PC-9 (cell line): Measurements from ENCODE around the gene CACNA1D. TPM values are rescaled to one million over a fixed set of nuclear protein-coding genes. Genes with fewer than 3 reads are reported as not detected.
"Not testable (repeated sequence)": the region's sequence is repeated elsewhere in the genome, so short reads cannot be mapped to it uniquely, and the experiment has no call there.

Source experiments
- BruUV-seq: library from RNA; stranded (reverse); fragments of 400-500 nt; replicated peaks from 2 replicates; lab custom pipeline; 2021; lab: Mats Ljungman, UMichigan
- CTCF ChIA-PET: fragments of 300-600 bp; sonication (Branson Sonifier 250); formaldehyde crosslinking; loops from one replicate; lab custom pipeline; 2022; ENCODE audit warnings: antibody characterized with exemption; lab: Charles Lee
- POLR2A ChIA-PET: fragments of 300-600 bp; sonication (Branson Sonifier 250); formaldehyde crosslinking; loops from one replicate; lab custom pipeline; 2022; ENCODE audit warnings: antibody characterized with exemption; ENCODE audit not compliant: unreplicated experiment; lab: Charles Lee
- DNase-seq, 2 experiments: peaks; one replicate each; pipeline versions ENCODE4 v3.0.0 to v3.0.0-alpha.2; 2015 to 2022; ENCODE audit warnings: mixed read lengths in 1 of 2
- H2AFZ ChIP-seq: fragments of 200-600 bp; sonication (generic); 2 replicates; pipeline ENCODE4 v1.8.1; 2017; ENCODE audit warnings: antibody characterized with exemption
- H3F3A ChIP-seq: fragments of 200-600 bp; sonication (generic); 2 replicates; pipeline ENCODE4 v1.8.1; 2017; ENCODE audit warnings: antibody characterized with exemption, mild to moderate bottlenecking, low read depth; ENCODE audit not compliant: insufficient read depth
- H3K27ac ChIP-seq: fragments of 200-600 bp; sonication (generic); 2 replicates; pipeline ENCODE4 v1.6.1; 2016; ENCODE audit warnings: mixed run types
- H3K27me3 ChIP-seq: fragments of 200-600 bp; sonication (generic); 2 replicates; pipeline ENCODE4 v1.6.1; 2016; ENCODE audit warnings: low read depth, mixed run types; ENCODE audit not compliant: insufficient read depth
- H3K36me3 ChIP-seq: fragments of 200-600 bp; sonication (generic); 2 replicates; pipeline ENCODE4 v1.6.1; 2016; ENCODE audit warnings: low read depth, mixed run types
- H3K4me1 ChIP-seq: fragments of 200-600 bp; sonication (generic); replicated peaks from 2 replicates; pipeline ENCODE4 v1.6.1; 2016; ENCODE audit warnings: mixed run types; ENCODE audit not compliant: insufficient read depth
- H3K4me2 ChIP-seq: fragments of 200-600 bp; sonication (generic); 2 replicates; pipeline ENCODE4 v1.6.1; 2017; ENCODE audit warnings: mixed run types
- H3K4me3 ChIP-seq: fragments of 200-600 bp; sonication (generic); 2 replicates; pipeline ENCODE4 v1.6.1; 2016; ENCODE audit warnings: mixed run types
- H3K79me2 ChIP-seq: fragments of 200-600 bp; sonication (generic); 2 replicates; pipeline ENCODE4 v1.6.1; 2017; ENCODE audit warnings: low read depth, mixed run types
- H3K9me2 ChIP-seq: fragments of 200-600 bp; sonication (generic); 2 replicates; pipeline ENCODE4 v1.8.1; 2017; ENCODE audit warnings: mild to moderate bottlenecking; ENCODE audit not compliant: insufficient read depth
- H3K9me3 ChIP-seq: fragments of 200-600 bp; sonication (generic); 2 replicates; pipeline ENCODE4 v1.8.1; 2016; ENCODE audit warnings: low read depth; ENCODE audit not compliant: insufficient read depth
- H4K20me1 ChIP-seq: fragments of 200-600 bp; sonication (generic); 2 replicates; pipeline ENCODE4 v1.8.1; 2017; ENCODE audit not compliant: insufficient read depth
- EZH2 ChIP-seq: fragments of 200-600 bp; sonication (generic); IDR thresholded peaks from 2 replicates; pipeline ENCODE4 v1.8.0; 2017; ENCODE audit warnings: antibody characterized with exemption, low read depth
- intact Hi-C: fragments of 100-400 bp; cut with micrococcal nuclease; formaldehyde crosslinking; loops from one replicate; pipeline ENCODE4 v1.10.0; 2022; ENCODE audit not compliant: unreplicated experiment
- total RNA-seq: library from RNA; stranded (reverse); gene quantifications from 2 replicates; pipeline ENCODE4 v1.2.3, GENCODE V29; 2021
- TF ChIP-seq, protein P1 (sequence below): fragments of 200-600 bp; sonication (generic); conservative IDR thresholded peaks from 2 replicates; pipeline ENCODE4 v1.6.1; 2017; ENCODE audit warnings: mixed run types, antibody characterized with exemption, mild to moderate bottlenecking, moderate library complexity

CACNA1D gene
- total RNA-seq, 1 experiment from 2014 or later = not detected

DNA sequence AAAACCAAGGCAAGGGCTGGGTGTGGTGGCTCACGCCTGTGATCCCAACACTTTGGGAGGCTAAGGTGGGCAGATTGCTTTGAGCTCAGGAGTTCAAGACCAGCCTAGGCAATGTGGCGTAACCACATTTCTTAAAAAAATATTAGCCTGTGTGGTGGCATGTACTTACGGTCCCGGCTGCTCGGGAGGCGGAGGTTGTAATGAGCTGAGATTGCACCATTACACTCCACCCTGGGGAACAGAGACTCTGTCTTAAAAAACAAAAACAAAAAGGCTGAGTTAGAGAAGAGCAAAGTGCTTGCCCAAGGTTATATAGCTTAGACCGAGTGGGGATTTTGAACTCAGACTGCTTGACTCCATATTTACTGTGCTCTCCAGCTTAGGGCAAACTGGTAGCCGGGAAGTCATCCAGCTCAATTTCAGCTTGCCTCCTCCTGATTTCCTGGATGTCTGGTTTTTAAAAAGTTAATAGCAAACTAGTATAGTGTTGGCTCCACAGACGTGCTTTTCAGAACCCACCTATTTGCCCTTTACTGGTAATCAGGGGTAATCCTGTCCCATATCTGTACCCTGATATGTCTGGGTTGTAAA, 138.9 kb downstream of the CACNA1D start:
- DNase-seq = no peak
- Histone ChIP-seq H3K4me3 (no peak overlapping the region), H2AFZ (no peak overlapping the region), H3K4me1 (peaks cover 8% of the 10 kb centered on the region; the same call in 1 of the 2 replicates), H3K9me2 (no peaks in the 10 kb centered on the region), H3K27ac (no peak overlapping the region), H4K20me1 (no peaks in the 10 kb centered on the region), H3K36me3 (no peaks in the 10 kb centered on the region), H3F3A (no peaks in the 10 kb centered on the region), H3K9me3 (no peaks in the 10 kb centered on the region), H3K79me2 (no peaks in the 10 kb centered on the region), H3K27me3 (peaks cover 39% of the 10 kb centered on the region), H3K4me2 (no peak overlapping the region)
- POLR2A ChIA-PET = no interaction called here
- TF ChIP-seq EZH2 = no peak
- TF ChIP-seq, protein P1, sequence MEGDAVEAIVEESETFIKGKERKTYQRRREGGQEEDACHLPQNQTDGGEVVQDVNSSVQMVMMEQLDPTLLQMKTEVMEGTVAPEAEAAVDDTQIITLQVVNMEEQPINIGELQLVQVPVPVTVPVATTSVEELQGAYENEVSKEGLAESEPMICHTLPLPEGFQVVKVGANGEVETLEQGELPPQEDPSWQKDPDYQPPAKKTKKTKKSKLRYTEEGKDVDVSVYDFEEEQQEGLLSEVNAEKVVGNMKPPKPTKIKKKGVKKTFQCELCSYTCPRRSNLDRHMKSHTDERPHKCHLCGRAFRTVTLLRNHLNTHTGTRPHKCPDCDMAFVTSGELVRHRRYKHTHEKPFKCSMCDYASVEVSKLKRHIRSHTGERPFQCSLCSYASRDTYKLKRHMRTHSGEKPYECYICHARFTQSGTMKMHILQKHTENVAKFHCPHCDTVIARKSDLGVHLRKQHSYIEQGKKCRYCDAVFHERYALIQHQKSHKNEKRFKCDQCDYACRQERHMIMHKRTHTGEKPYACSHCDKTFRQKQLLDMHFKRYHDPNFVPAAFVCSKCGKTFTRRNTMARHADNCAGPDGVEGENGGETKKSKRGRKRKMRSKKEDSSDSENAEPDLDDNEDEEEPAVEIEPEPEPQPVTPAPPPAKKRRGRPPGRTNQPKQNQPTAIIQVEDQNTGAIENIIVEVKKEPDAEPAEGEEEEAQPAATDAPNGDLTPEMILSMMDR = no peak
- BruUV-seq = no TSS peak
- intact Hi-C loops = no loop called here
- CTCF ChIA-PET = no interaction called here

DNA sequence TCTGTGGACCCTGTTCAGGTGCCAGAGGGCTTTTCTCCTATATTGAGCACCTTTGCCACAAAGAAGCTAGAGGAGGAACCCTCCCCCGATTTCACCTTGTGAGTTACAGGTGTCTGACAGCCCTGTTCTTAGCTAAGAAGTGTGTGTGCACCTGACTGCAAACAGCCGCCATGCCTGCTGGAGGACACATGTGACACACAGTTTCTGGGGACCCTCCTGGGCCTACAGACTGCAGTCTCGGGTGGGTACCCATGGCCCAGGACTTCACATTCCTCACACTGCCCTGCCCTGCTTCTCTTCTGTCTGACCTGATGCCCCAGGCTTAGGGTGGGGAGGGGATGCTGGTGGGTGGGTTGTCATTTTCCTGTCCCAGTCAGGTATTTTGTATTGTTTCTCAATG, 140.6 kb downstream of the CACNA1D start:
- Histone ChIP-seq H3K4me2 (no peak overlapping the region), H3K9me3 (no peaks in the 10 kb centered on the region), H3K9me2 (no peaks in the 10 kb centered on the region), H4K20me1 (no peaks in the 10 kb centered on the region), H3K79me2 (no peaks in the 10 kb centered on the region), H2AFZ (no peak overlapping the region), H3K27me3 (peaks cover 34% of the 10 kb centered on the region), H3F3A (no peaks in the 10 kb centered on the region), H3K36me3 (no peaks in the 10 kb centered on the region), H3K4me1 (peaks cover 8% of the 10 kb centered on the region; the same call in 1 of the 2 replicates), H3K27ac (no peak overlapping the region), H3K4me3 (no peak overlapping the region)
- DNase-seq = no peak
- no TSS peak for BruUV-seq
- POLR2A ChIA-PET = no interaction called here
- CTCF ChIA-PET = no interaction called here
- TF ChIP-seq, protein P1 = no peak
- no peak for TF ChIP-seq EZH2
- intact Hi-C loops = no loop called here

DNA sequence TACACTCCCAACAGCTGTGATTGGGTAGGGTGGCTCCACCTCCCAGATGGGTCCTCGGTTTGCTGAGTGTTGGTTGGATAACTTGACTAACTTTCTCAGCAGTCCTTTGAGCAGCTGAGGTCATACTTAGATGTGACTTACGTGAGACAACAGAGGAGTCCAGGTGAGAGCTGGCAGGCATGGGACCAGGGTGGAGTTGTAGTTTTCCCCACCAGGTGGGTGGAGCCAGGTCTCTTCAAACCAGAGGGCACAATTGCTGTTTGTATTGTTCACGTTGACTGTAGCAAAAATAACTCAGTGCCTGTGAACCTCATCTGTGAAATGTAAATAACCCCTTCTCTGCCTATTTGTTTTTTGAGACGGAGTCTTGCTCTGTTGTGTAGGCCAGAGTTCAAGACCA, 144.4 kb downstream of the CACNA1D start:
- H3K36me3 ChIP-seq, H3K4me2 ChIP-seq, BruUV-seq, H4K20me1 ChIP-seq, DNase-seq, H3K9me3 ChIP-seq, POLR2A ChIA-PET, H3K4me3 ChIP-seq, H3K27ac ChIP-seq, intact Hi-C loops, H3K9me2 ChIP-seq, H3K4me1 ChIP-seq, H3F3A ChIP-seq, H3K79me2 ChIP-seq, H2AFZ ChIP-seq, CTCF ChIA-PET: not testable (repeated sequence)
- H3K27me3 ChIP-seq = peaks cover 45% of the 10 kb centered on the region

DNA sequence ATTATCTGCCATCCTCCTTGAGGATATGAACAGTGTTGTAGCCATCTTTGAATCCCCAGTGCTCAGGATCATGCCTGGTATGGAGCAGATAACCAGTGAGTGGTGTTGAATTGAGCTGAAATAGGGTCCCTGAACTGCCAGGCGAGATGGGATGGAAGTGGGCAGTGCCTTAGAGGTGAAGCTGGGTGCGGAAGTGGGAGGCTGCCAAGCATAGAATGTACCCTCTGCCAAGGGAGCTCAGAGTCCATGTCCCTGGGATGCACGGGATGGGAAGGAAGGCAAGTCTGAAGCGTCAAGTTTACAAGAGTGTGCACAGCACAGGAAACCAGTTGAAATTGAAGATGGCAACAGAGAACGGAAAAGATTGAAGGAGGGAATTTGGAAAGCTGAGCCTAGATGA, 147.0 kb downstream of the CACNA1D start:
- Histone ChIP-seq H3K4me1 (no peaks in the 10 kb centered on the region), H3K4me2 (no peak overlapping the region), H3K9me2 (no peaks in the 10 kb centered on the region), H3K4me3 (no peak overlapping the region), H3K27me3 (peaks cover 37% of the 10 kb centered on the region), H3F3A (no peaks in the 10 kb centered on the region), H4K20me1 (no peaks in the 10 kb centered on the region), H3K27ac (no peak overlapping the region), H3K36me3 (no peaks in the 10 kb centered on the region), H2AFZ (no peak overlapping the region), H3K79me2 (no peaks in the 10 kb centered on the region), H3K9me3 (no peaks in the 10 kb centered on the region)
- intact Hi-C loops = no loop called here
- TF ChIP-seq EZH2 = no peak
- TF ChIP-seq, protein P1 = no peak
- no TSS peak for BruUV-seq
- ChIA-PET CTCF (interaction anchor here (0.6 kb wide), 1 partner anchor 9 kb away, joined by 4 read pairs; no protein-coding TSS in a partner anchor), POLR2A (no interaction called here)
- no peak for DNase-seq
